Ectodermal cell (in vitro differentiated cells): ENCODE data around the gene TMEM145.

Source experiments
- H3K27ac ChIP-seq: 2 replicates; pipeline ENCODE4 v1.7.0; 2013; ENCODE audit warnings: mild to moderate bottlenecking, low read depth, low read length; ENCODE audit not compliant: insufficient read depth, poor library complexity, severe bottlenecking
- H3K27me3 ChIP-seq: 2 replicates; pipeline ENCODE4 v1.7.0; 2013; ENCODE audit warnings: mild to moderate bottlenecking, low read length; ENCODE audit not compliant: insufficient read depth, control insufficient read depth, poor library complexity, severe bottlenecking
- H3K36me3 ChIP-seq: one replicate; pipeline ENCODE4 v1.7.0; 2013; ENCODE audit warnings: low read length; ENCODE audit not compliant: control insufficient read depth, insufficient read depth
- H3K4me1 ChIP-seq: one replicate; pipeline ENCODE4 v1.7.0; 2013; ENCODE audit warnings: low read length; ENCODE audit not compliant: control insufficient read depth, insufficient read depth
- H3K4me3 ChIP-seq: 2 replicates; pipeline ENCODE4 v1.7.0; 2013; ENCODE audit warnings: low read depth, low read length, control low read depth; ENCODE audit not compliant: insufficient read depth
- H3K9me3 ChIP-seq: 2 replicates; pipeline ENCODE4 v1.7.0; 2013; ENCODE audit warnings: mild to moderate bottlenecking, low read length, moderate library complexity; ENCODE audit not compliant: control insufficient read depth
- WGBS, 2 experiments: methylation state at CpG; one replicate each; pipeline ENCODE4 v1.1.7; 2013; ENCODE audit warnings: missing lambda C conversion rate in 2 of 2; 5-methylcytosine and 5-hydroxymethylcytosine counted together

TMEM145 gene

GRCh38 chr19:42271861-42272534 is 41.1 kb upstream of the TMEM145 start:
- Histone ChIP-seq H3K27me3 (no peaks in the 10 kb centered on the region), H3K27ac (no peak overlapping the region), H3K4me3 (no peak overlapping the region), H3K9me3 (no peaks in the 10 kb centered on the region), H3K36me3 (no peaks in the 10 kb centered on the region), H3K4me1 (peaks cover 12% of the 10 kb centered on the region)
- WGBS, 2 experiments: 93 to 95% methylated on average over 35 of the region's 35 CpGs

GRCh38 chr19:42272535-42272897 is 40.6 kb upstream of the TMEM145 start:
- Histone ChIP-seq H3K9me3 (no peaks in the 10 kb centered on the region), H3K27me3 (no peaks in the 10 kb centered on the region), H3K36me3 (no peaks in the 10 kb centered on the region), H3K4me1 (peaks cover 10% of the 10 kb centered on the region), H3K27ac (no peak overlapping the region), H3K4me3 (no peak overlapping the region)
- 93 to 97% methylated on average over 9 of the region's 9 CpGs for WGBS, 2 experiments

- H3K4me1 ChIP-seq: peaks cover 8% of the 10 kb centered on the region
- WGBS, 2 experiments: 96% methylated on average over 23 of the region's 23 CpGs
- no peaks in the 10 kb centered on the region for H3K27me3 ChIP-seq
- no peaks in the 10 kb centered on the region for H3K36me3 ChIP-seq
- H3K4me3 ChIP-seq: no peak overlapping the region
- no peaks in the 10 kb centered on the region for H3K9me3 ChIP-seq
- no peak overlapping the region for H3K27ac ChIP-seq
These were observed 40.1 kb upstream of the TMEM145 start for GRCh38 chr19:42272989-42273406.

GRCh38 chr19:42273407-42274064 is 39.6 kb upstream of the TMEM145 start:
- H3K4me3 ChIP-seq: no peak overlapping the region
- no peaks in the 10 kb centered on the region for H3K9me3 ChIP-seq
- peaks cover 8% of the 10 kb centered on the region for H3K4me1 ChIP-seq
- 95 to 96% methylated on average over 43 of the region's 43 CpGs for WGBS, 2 experiments
- H3K27ac ChIP-seq: no peak overlapping the region
- no peaks in the 10 kb centered on the region for H3K36me3 ChIP-seq
- no peaks in the 10 kb centered on the region for H3K27me3 ChIP-seq

- H3K4me3 ChIP-seq: no peak overlapping the region
- H3K36me3 ChIP-seq: no peaks in the 10 kb centered on the region
- no peaks in the 10 kb centered on the region for H3K27me3 ChIP-seq
- WGBS, 2 experiments: 94% methylated on average over 22 of the region's 22 CpGs
- H3K4me1 ChIP-seq: peaks cover 12% of the 10 kb centered on the region
- no peaks in the 10 kb centered on the region for H3K9me3 ChIP-seq
- H3K27ac ChIP-seq: no peak overlapping the region
These were observed 38.9 kb upstream of the TMEM145 start for GRCh38 chr19:42274065-42274682.

- Histone ChIP-seq H3K4me1 (peaks cover 10% of the 10 kb centered on the region), H3K9me3 (no peaks in the 10 kb centered on the region), H3K27ac (no peak overlapping the region), H3K36me3 (no peaks in the 10 kb centered on the region), H3K27me3 (no peaks in the 10 kb centered on the region), H3K4me3 (no peak overlapping the region)
- 94 to 95% methylated on average over 7 of the region's 7 CpGs for WGBS, 2 experiments
These were observed 38.0 kb upstream of the TMEM145 start for GRCh38 chr19:42275103-42275502.

GRCh38 chr19:42275517-42275916 is 37.6 kb upstream of the TMEM145 start:
- Histone ChIP-seq H3K27ac (no peak overlapping the region), H3K4me1 (peaks cover 9% of the 10 kb centered on the region), H3K9me3 (no peaks in the 10 kb centered on the region), H3K4me3 (no peak overlapping the region), H3K27me3 (no peaks in the 10 kb centered on the region), H3K36me3 (no peaks in the 10 kb centered on the region)
- 88 to 98% methylated on average over 3 of the region's 3 CpGs for WGBS, 2 experiments

- Histone ChIP-seq H3K4me3 (no peak overlapping the region), H3K4me1 (peaks cover 12% of the 10 kb centered on the region), H3K27me3 (no peaks in the 10 kb centered on the region), H3K9me3 (no peaks in the 10 kb centered on the region), H3K27ac (no peak overlapping the region), H3K36me3 (no peaks in the 10 kb centered on the region)
- WGBS, 2 experiments: 93 to 95% methylated on average over 3 of the region's 3 CpGs
These were observed 36.8 kb upstream of the TMEM145 start for GRCh38 chr19:42276284-42276683.

GRCh38 chr19:42276821-42277220 is 36.3 kb upstream of the TMEM145 start:
- H3K4me3 ChIP-seq: no peak overlapping the region
- H3K4me1 ChIP-seq: peaks cover 17% of the 10 kb centered on the region
- no peaks in the 10 kb centered on the region for H3K27me3 ChIP-seq
- no peaks in the 10 kb centered on the region for H3K9me3 ChIP-seq
- H3K36me3 ChIP-seq: no peaks in the 10 kb centered on the region
- H3K27ac ChIP-seq: no peak overlapping the region
- 93 to 94% methylated on average over 4 of the region's 4 CpGs for WGBS, 2 experiments

- Histone ChIP-seq H3K4me1 (peaks cover 27% of the 10 kb centered on the region), H3K4me3 (no peak overlapping the region), H3K9me3 (no peaks in the 10 kb centered on the region), H3K27ac (no peak overlapping the region), H3K36me3 (no peaks in the 10 kb centered on the region), H3K27me3 (no peaks in the 10 kb centered on the region)
- 84 to 86% methylated on average over 10 of the region's 10 CpGs for WGBS, 2 experiments
These were observed 35.2 kb upstream of the TMEM145 start for GRCh38 chr19:42277821-42278451.
